ENCODE data around the gene CERS6.

Gene CERS6

GRCh38 chr2:168600949-168601348 lies 144.9 kb downstream of the CERS6 start:
- no peak for TF ChIP-seq CTCF (IDR thresholded peaks at IDR 0.05; ENCODE audit: control insufficient read depth, extremely low read depth, insufficient read depth)
- H3K4me3 ChIP-seq (ENCODE audit: low read depth, low read length), result no peak overlapping the region
- no peak for DNase-seq (ENCODE audit: low read depth)

- no peak for TF ChIP-seq CTCF (IDR thresholded peaks at IDR 0.05; ENCODE audit: control insufficient read depth, extremely low read depth, insufficient read depth)
Observed at GRCh38 chr2:168601741-168602140, 145.7 kb downstream of the CERS6 start.

GRCh38 chr2:168602379-168602778 lies 146.3 kb downstream of the CERS6 start:
- no peak overlapping the region for H3K4me3 ChIP-seq (ENCODE audit: low read depth, low read length)
- DNase-seq (ENCODE audit: low read depth), result no peak
- no peak for TF ChIP-seq CTCF (IDR thresholded peaks at IDR 0.05; ENCODE audit: control insufficient read depth, extremely low read depth, insufficient read depth)

More at GRCh38 chr2:168601741-168602140, 145.7 kb downstream of the CERS6 start:
- no peak overlapping the region for H3K4me3 ChIP-seq (ENCODE audit: low read depth, low read length)
- no peak for DNase-seq (ENCODE audit: low read depth)

GRCh38 chr2:168602846-168603401 lies 146.9 kb downstream of the CERS6 start:
- no peak for TF ChIP-seq CTCF (IDR thresholded peaks at IDR 0.05; ENCODE audit: control insufficient read depth, extremely low read depth, insufficient read depth)
- DNase-seq (ENCODE audit: low read depth), result no peak
- H3K4me3 ChIP-seq (ENCODE audit: low read depth, low read length), result no peak overlapping the region

GRCh38 chr2:168603439-168603961 lies 147.4 kb downstream of the CERS6 start:
- H3K4me3 ChIP-seq (ENCODE audit: low read depth, low read length), result no peak overlapping the region
- DNase-seq (ENCODE audit: low read depth), result no peak
- no peak for TF ChIP-seq CTCF (IDR thresholded peaks at IDR 0.05; ENCODE audit: control insufficient read depth, extremely low read depth, insufficient read depth)

GRCh38 chr2:168604252-168604651 lies 148.2 kb downstream of the CERS6 start:
- no peak for TF ChIP-seq CTCF (IDR thresholded peaks at IDR 0.05; ENCODE audit: control insufficient read depth, extremely low read depth, insufficient read depth)
- H3K4me3 ChIP-seq (ENCODE audit: low read depth, low read length), result no peak overlapping the region
- no peak for DNase-seq (ENCODE audit: low read depth)

GRCh38 chr2:168607992-168608391 lies 151.9 kb downstream of the CERS6 start:
- H3K4me3 ChIP-seq (ENCODE audit: low read depth, low read length), result no peak overlapping the region
- no peak for TF ChIP-seq CTCF (IDR thresholded peaks at IDR 0.05; ENCODE audit: control insufficient read depth, extremely low read depth, insufficient read depth)
- DNase-seq (ENCODE audit: low read depth), result no peak
